Parathyroid adenoma (tissue), 2 donors: ENCODE measurements around the gene TMEM52.
A peak's percentile ranks its signal among the peaks of the same experiment; 100 is the strongest.

Experiments used
- H2AFZ ChIP-seq: fragments of 300-600 bp; sonication (generic); one replicate; pipeline ENCODE4 v1.7.0; 2017; ENCODE audit warnings: antibody characterized with exemption, mild to moderate bottlenecking
- H3K27ac ChIP-seq: fragments of 300-600 bp; sonication (generic); one replicate; pipeline ENCODE4 v1.7.0; 2017
- H3K27me3 ChIP-seq: fragments of 300-600 bp; sonication (generic); one replicate; pipeline ENCODE4 v1.7.0; 2017; ENCODE audit warnings: low read length; ENCODE audit not compliant: control insufficient read depth, insufficient read depth
- H3K36me3 ChIP-seq: fragments of 300-600 bp; sonication (generic); one replicate; pipeline ENCODE4 v1.7.0; 2017; ENCODE audit warnings: low read length; ENCODE audit not compliant: control insufficient read depth, insufficient read depth
- H3K4me1 ChIP-seq: fragments of 300-600 bp; sonication (generic); one replicate; pipeline ENCODE4 v1.7.0; 2017; ENCODE audit warnings: control low read depth
- H3K4me2 ChIP-seq: fragments of 300-600 bp; sonication (generic); one replicate; pipeline ENCODE4 v1.7.0; 2017; ENCODE audit warnings: low read length
- H3K4me3 ChIP-seq: fragments of 300-600 bp; sonication (generic); one replicate; pipeline ENCODE4 v1.7.0; 2017; ENCODE audit warnings: low read depth, low read length
- H3K79me2 ChIP-seq: fragments of 300-600 bp; sonication (generic); one replicate; pipeline ENCODE4 v1.7.0; 2017; ENCODE audit warnings: control low read depth
- H3K9ac ChIP-seq: fragments of 300-600 bp; sonication (generic); one replicate; pipeline ENCODE4 v1.7.0; 2017; ENCODE audit warnings: mild to moderate bottlenecking
- H3K9me3 ChIP-seq: fragments of 300-600 bp; sonication (generic); one replicate; pipeline ENCODE4 v1.7.0; 2017; ENCODE audit warnings: low read length; ENCODE audit not compliant: control insufficient read depth
- TF ChIP-seq, protein P1 (sequence below): fragments of 300-600 bp; sonication (generic); IDR thresholded peaks from one replicate; pipeline ENCODE4 v1.7.0; 2017; ENCODE audit warnings: antibody characterized with exemption, mild to moderate bottlenecking
- donor health status: primary hyperparathyroidism.

The TMEM52 gene

GRCh38 chr1:1879942-1880341 is 39.1 kb downstream of the TMEM52 start:
- H3K9me3 ChIP-seq, result no peaks in the 10 kb centered on the region
- TF ChIP-seq, protein P1, sequence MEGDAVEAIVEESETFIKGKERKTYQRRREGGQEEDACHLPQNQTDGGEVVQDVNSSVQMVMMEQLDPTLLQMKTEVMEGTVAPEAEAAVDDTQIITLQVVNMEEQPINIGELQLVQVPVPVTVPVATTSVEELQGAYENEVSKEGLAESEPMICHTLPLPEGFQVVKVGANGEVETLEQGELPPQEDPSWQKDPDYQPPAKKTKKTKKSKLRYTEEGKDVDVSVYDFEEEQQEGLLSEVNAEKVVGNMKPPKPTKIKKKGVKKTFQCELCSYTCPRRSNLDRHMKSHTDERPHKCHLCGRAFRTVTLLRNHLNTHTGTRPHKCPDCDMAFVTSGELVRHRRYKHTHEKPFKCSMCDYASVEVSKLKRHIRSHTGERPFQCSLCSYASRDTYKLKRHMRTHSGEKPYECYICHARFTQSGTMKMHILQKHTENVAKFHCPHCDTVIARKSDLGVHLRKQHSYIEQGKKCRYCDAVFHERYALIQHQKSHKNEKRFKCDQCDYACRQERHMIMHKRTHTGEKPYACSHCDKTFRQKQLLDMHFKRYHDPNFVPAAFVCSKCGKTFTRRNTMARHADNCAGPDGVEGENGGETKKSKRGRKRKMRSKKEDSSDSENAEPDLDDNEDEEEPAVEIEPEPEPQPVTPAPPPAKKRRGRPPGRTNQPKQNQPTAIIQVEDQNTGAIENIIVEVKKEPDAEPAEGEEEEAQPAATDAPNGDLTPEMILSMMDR, result no peak
- H3K27me3 ChIP-seq, result no peaks in the 10 kb centered on the region
- no peak overlapping the region for H3K4me2 ChIP-seq
- peaks cover 11% of the 10 kb centered on the region for H3K4me1 ChIP-seq
- no peak overlapping the region for H2AFZ ChIP-seq
- peaks cover 56% of the 10 kb centered on the region for H3K79me2 ChIP-seq
- H3K4me3 ChIP-seq, result no peak overlapping the region
- H3K36me3 ChIP-seq, result no peaks in the 10 kb centered on the region
- H3K9ac ChIP-seq, result no peak overlapping the region
- no peak overlapping the region for H3K27ac ChIP-seq

DNA sequence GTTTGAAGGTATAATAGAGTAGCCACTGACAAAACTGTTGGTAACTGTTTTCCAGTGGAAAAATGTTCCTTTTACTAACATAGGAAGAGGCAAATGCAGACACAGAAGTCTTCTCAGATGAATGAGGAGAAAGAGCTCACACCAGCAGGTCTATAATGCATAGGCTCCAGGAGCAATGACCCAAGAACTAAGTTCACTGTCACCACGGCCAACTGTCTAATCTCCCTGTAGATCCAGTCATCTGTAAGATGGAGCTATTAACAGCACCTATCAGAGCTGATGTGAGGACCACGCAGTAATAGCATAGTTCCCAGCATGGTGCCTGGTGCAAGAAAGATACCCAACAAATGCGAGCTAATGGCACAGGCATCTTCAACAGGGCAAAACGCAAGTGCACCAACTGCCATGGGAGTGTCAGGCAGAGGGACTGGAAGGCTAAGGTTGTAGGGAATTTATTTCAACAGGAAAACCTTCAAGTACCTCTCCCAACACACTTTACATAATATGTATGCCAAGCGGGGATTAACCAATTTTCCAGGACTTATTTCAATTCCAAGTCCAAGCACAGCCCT is 41.1 kb downstream of the TMEM52 start:
- TF ChIP-seq, protein P1, result no peak
- Histone ChIP-seq H3K36me3 (no peaks in the 10 kb centered on the region), H3K4me2 (peak overlapping the region; percentile 48), H3K4me1 (peaks cover 17% of the 10 kb centered on the region), H3K9ac (no peak overlapping the region), H3K9me3 (no peaks in the 10 kb centered on the region), H3K27ac (no peak overlapping the region), H3K4me3 (no peak overlapping the region), H3K79me2 (peaks cover 68% of the 10 kb centered on the region), H2AFZ (no peak overlapping the region), H3K27me3 (no peaks in the 10 kb centered on the region)

DNA sequence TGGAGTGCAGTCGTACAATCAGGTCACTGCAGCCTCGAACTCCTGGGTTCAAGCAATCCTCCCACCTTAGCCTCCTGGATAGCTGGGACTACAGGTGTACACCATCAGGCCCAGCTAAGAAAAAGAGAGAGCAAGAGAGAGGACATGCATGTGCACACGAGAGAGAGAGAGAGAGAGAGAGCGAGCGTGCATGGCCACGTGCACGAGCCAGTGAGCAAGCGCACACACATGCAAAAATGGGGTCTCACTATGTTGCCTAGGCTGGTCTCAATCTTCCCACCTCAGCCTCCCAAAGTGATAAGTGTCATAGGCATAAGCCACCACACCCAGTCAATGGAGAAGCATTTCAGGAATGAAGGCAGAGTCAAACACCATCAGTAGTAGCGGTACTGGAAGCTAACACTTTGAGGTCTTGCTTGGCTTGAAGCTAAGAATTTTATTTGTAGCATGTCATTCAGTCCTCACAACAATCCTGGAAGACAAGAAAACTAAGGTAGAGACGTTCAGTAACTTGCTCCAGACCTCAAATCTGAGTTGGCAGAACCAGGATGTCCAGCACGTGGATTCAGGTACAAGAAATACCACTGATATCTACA is 42.6 kb downstream of the TMEM52 start:
- Histone ChIP-seq H3K4me1 (peaks cover 16% of the 10 kb centered on the region), H3K36me3 (no peaks in the 10 kb centered on the region), H3K9ac (no peak overlapping the region), H3K9me3 (no peaks in the 10 kb centered on the region), H2AFZ (no peak overlapping the region), H3K4me2 (peak overlapping the region; percentile 4), H3K79me2 (peaks cover 70% of the 10 kb centered on the region), H3K27ac (no peak overlapping the region), H3K27me3 (no peaks in the 10 kb centered on the region), H3K4me3 (no peak overlapping the region)
- TF ChIP-seq, protein P1, result no peak

- no peak overlapping the region for H3K27ac ChIP-seq
- TF ChIP-seq, protein P1, result no peak
- no peak overlapping the region for H3K9ac ChIP-seq
- peaks cover 13% of the 10 kb centered on the region for H3K4me1 ChIP-seq
- no peaks in the 10 kb centered on the region for H3K27me3 ChIP-seq
- no peaks in the 10 kb centered on the region for H3K9me3 ChIP-seq
- H2AFZ ChIP-seq, result no peak overlapping the region
- no peak overlapping the region for H3K4me3 ChIP-seq
- H3K79me2 ChIP-seq, result peaks cover 70% of the 10 kb centered on the region
- H3K36me3 ChIP-seq, result no peaks in the 10 kb centered on the region
- no peak overlapping the region for H3K4me2 ChIP-seq
Observed at GRCh38 chr1:1875932-1876331, 43.1 kb downstream of the TMEM52 start.

DNA sequence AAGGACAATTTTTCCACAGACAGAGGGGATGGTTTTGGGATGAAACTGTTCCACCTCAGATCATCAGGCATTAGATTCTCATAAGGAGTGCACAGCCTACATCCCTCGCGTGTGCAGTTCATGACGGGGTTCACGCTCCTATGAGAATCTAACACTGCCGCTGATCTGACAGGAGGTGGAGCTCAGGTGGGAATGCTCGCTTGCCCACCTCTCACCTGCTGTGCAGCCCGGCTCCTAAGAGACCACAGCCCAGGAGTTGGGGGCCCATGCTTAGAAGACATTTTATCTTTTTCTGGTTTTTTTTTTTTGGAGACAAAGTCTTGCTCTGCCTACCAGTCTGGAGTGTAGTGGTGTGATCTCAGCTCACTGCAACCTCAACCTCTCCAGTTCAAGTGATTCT is 44.2 kb downstream of the TMEM52 start:
- TF ChIP-seq, protein P1, result no peak
- no peak overlapping the region for H3K4me2 ChIP-seq
- no peak overlapping the region for H3K27ac ChIP-seq
- H2AFZ ChIP-seq, result no peak overlapping the region
- H3K79me2 ChIP-seq, result peaks cover 73% of the 10 kb centered on the region
- no peak overlapping the region for H3K4me3 ChIP-seq
- H3K36me3 ChIP-seq, result no peaks in the 10 kb centered on the region
- peaks cover 10% of the 10 kb centered on the region for H3K4me1 ChIP-seq
- no peaks in the 10 kb centered on the region for H3K9me3 ChIP-seq
- no peak overlapping the region for H3K9ac ChIP-seq
- no peaks in the 10 kb centered on the region for H3K27me3 ChIP-seq
